H1 (cell line): Measurements from ENCODE around the gene RASAL2. TPM values are rescaled to one million over a fixed set of nuclear protein-coding genes. Genes with fewer than 3 reads are reported as not detected.

Experiments used
- CTCF ChIA-PET: fragments of 300-600 bp; sonication (Branson Sonifier 250); formaldehyde crosslinking; loops from one replicate; lab custom pipeline; 2021; ENCODE audit not compliant: partially characterized antibody; lab: Charles Lee
- POLR2A ChIA-PET: fragments of 300-600 bp; sonication (Branson Sonifier 250); formaldehyde crosslinking; loops from one replicate; lab custom pipeline; 2021; ENCODE audit warnings: inconsistent platforms; ENCODE audit not compliant: partially characterized antibody; lab: Charles Lee
- DNase-seq, 2 experiments: peaks; one replicate each; pipeline versions ENCODE4 v3.0.0 to v3.0.0-alpha.2; 2010 to 2022; ENCODE audit warnings: low spot score in 2 of 2, low read depth in 1 of 2, mixed read lengths in 1 of 2
- FAIRE-seq: peaks from 2 replicates; lab custom pipeline; 2011; peaks lifted over from hg19 to GRCh38; lab: Jason Lieb, UNC
- H2AFZ ChIP-seq: 2 replicates; pipeline ENCODE4 v1.8.1; 2012; ENCODE audit warnings: low read length, inconsistent platforms
- H2AK5ac ChIP-seq: 2 replicates; pipeline ENCODE4 v1.6.1; 2013; ENCODE audit warnings: low read depth, low read length
- H2BK120ac ChIP-seq: replicated peaks from 2 replicates; pipeline ENCODE3; 2013; ENCODE audit warnings: low read depth, low read length, inconsistent platforms
- H2BK12ac ChIP-seq: 2 replicates; pipeline ENCODE4 v1.6.1; 2013; ENCODE audit warnings: low read depth, low read length
- H2BK15ac ChIP-seq: 2 replicates; pipeline ENCODE4 v1.6.1; 2013; ENCODE audit warnings: low read length
- H2BK20ac ChIP-seq: 2 replicates; pipeline ENCODE4 v1.6.1; 2013; ENCODE audit warnings: low read length
- H2BK5ac ChIP-seq: 2 replicates; pipeline ENCODE4 v1.6.1; 2013; ENCODE audit warnings: low read depth, low read length
- H3K14ac ChIP-seq: 2 replicates; pipeline ENCODE4 v1.6.1; 2013; ENCODE audit warnings: inconsistent platforms; ENCODE audit not compliant: insufficient read length
- H3K18ac ChIP-seq: 2 replicates; pipeline ENCODE4 v1.6.1; 2013; ENCODE audit warnings: low read length; ENCODE audit errors: extremely low read depth
- H3K23ac ChIP-seq: 2 replicates; pipeline ENCODE4 v1.6.1; 2013; ENCODE audit warnings: inconsistent platforms; ENCODE audit not compliant: insufficient read length
- H3K23me2 ChIP-seq: 2 replicates; pipeline ENCODE4 v1.6.1; 2013; ENCODE audit warnings: low read depth, low read length
- H3K27ac ChIP-seq: 2 replicates; pipeline ENCODE4 v1.6.1; 2011; ENCODE audit warnings: low read depth, low read length, inconsistent platforms
- H3K27me3 ChIP-seq, 4 experiments: replicated peaks in 1 of 4; 1 replicate in 1 of 4; 2 replicates in 3 of 4; pipeline versions ENCODE4 v1.6.1 to v1.8.1; 2011 to 2013; ENCODE audit warnings: low read length in 3 of 4, mild to moderate bottlenecking in 3 of 4, inconsistent platforms in 2 of 4, mixed read lengths in 2 of 4, moderate library complexity in 1 of 4; ENCODE audit not compliant: control insufficient read depth in 3 of 4, insufficient read depth in 3 of 4; ENCODE audit errors: extremely low read depth in 1 of 4
- H3K36me3 ChIP-seq, 4 experiments: 2 replicates each; pipeline versions ENCODE4 v1.6.1 to v1.8.1; 2011 to 2013; ENCODE audit warnings: mild to moderate bottlenecking in 4 of 4, low read length in 3 of 4, moderate library complexity in 2 of 4, control low read depth in 1 of 4, inconsistent platforms in 1 of 4; ENCODE audit not compliant: insufficient read depth in 4 of 4, control insufficient read depth in 2 of 4
- H3K4ac ChIP-seq: replicated peaks from 2 replicates; pipeline ENCODE3; 2013; ENCODE audit warnings: low read length, low read depth, mixed read lengths, inconsistent platforms; ENCODE audit not compliant: insufficient read length
- H3K4me1 ChIP-seq, 4 experiments: replicated peaks in 1 of 4; 1 replicate in 1 of 4; 2 replicates in 3 of 4; pipeline versions ENCODE4 v1.6.1 to v1.8.1; 2011 to 2013; ENCODE audit warnings: low read length in 3 of 4, inconsistent platforms in 2 of 4, mixed read lengths in 1 of 4; ENCODE audit not compliant: insufficient read depth in 4 of 4, control insufficient read depth in 3 of 4
- H3K4me2 ChIP-seq, 2 experiments: 2 replicates each; pipeline versions ENCODE4 v1.6.1 to v1.8.1; 2011 to 2013; ENCODE audit warnings: low read depth in 2 of 2, low read length in 2 of 2, control low read depth in 1 of 2, inconsistent platforms in 1 of 2, mild to moderate bottlenecking in 1 of 2; ENCODE audit not compliant: insufficient read depth in 1 of 2
- H3K4me3 ChIP-seq, 4 experiments: fragments of 200-600, 300-600 bp in 1 of 4; sonication (generic), shearing (Covaris generic), sonication (Bioruptor Twin) in 1 of 4; 2 replicates each; pipeline versions ENCODE4 v1.5.1 to v1.8.1; 2011 to 2016; ENCODE audit warnings: low read length in 4 of 4, low read depth in 3 of 4, control low read depth in 2 of 4, inconsistent platforms in 2 of 4, mild to moderate bottlenecking in 2 of 4, mixed read lengths in 1 of 4, moderate library complexity in 1 of 4; ENCODE audit not compliant: insufficient read depth in 2 of 4; ENCODE audit errors: extremely low read depth in 1 of 4
- H3K56ac ChIP-seq: replicated peaks from 2 replicates; pipeline ENCODE3; 2013; ENCODE audit warnings: low read depth, mild to moderate bottlenecking, mixed read lengths, low read length, inconsistent platforms; ENCODE audit not compliant: insufficient read length
- H3K79me1 ChIP-seq: 2 replicates; pipeline ENCODE4 v1.6.1; 2013; ENCODE audit warnings: low read depth, low read length, control low read depth
- H3K79me2 ChIP-seq, 2 experiments: 2 replicates each; pipeline versions ENCODE4 v1.6.1 to v1.8.1; 2012 to 2013; ENCODE audit warnings: low read length in 2 of 2, mild to moderate bottlenecking in 2 of 2, inconsistent platforms in 1 of 2; ENCODE audit not compliant: insufficient read depth in 2 of 2, control insufficient read depth in 1 of 2
- H3K9ac ChIP-seq, 4 experiments: replicated peaks in 1 of 4; 1 replicate in 1 of 4; 2 replicates in 3 of 4; pipeline versions ENCODE4 v1.6.1 to v1.8.1; 2011 to 2013; ENCODE audit warnings: low read depth in 3 of 4, low read length in 3 of 4, control low read depth in 2 of 4, mild to moderate bottlenecking in 2 of 4, moderate library complexity in 2 of 4, inconsistent platforms in 1 of 4; ENCODE audit errors: extremely low read depth in 1 of 4
- H3K9me3 ChIP-seq, 2 experiments: 2 replicates each; pipeline versions ENCODE4 v1.6.1 to v1.8.1; 2012 to 2013; ENCODE audit warnings: mild to moderate bottlenecking in 2 of 2, moderate library complexity in 2 of 2, control low read depth in 1 of 2, inconsistent platforms in 1 of 2, low read depth in 1 of 2, low read length in 1 of 2, mixed read lengths in 1 of 2; ENCODE audit not compliant: insufficient read depth in 2 of 2
- H4K20me1 ChIP-seq, 2 experiments: replicated peaks in 1 of 2; 2 replicates each; pipeline versions ENCODE3 to v1.8.1; 2011 to 2013; ENCODE audit warnings: inconsistent platforms in 2 of 2, low read length in 2 of 2, mild to moderate bottlenecking in 1 of 2; ENCODE audit not compliant: insufficient read depth in 2 of 2, control insufficient read depth in 1 of 2
- H4K5ac ChIP-seq: 2 replicates; pipeline ENCODE4 v1.6.1; 2013; ENCODE audit warnings: low read length, low read depth, mixed read lengths, inconsistent platforms; ENCODE audit not compliant: insufficient read length
- H4K8ac ChIP-seq: 2 replicates; pipeline ENCODE4 v1.8.0; 2013; ENCODE audit warnings: mild to moderate bottlenecking, moderate library complexity, low read length, inconsistent platforms; ENCODE audit not compliant: insufficient read depth; ENCODE audit errors: extremely low read depth
- H4K91ac ChIP-seq: replicated peaks from 2 replicates; pipeline ENCODE3; 2013; ENCODE audit warnings: low read length, mixed read lengths, inconsistent platforms; ENCODE audit not compliant: insufficient read length
- CBX5 ChIP-seq: fragments of 300-800, 300-1000 bp; sonication (generic); IDR thresholded peaks from 2 replicates; pipeline ENCODE4 v1.7.1; 2016; ENCODE audit warnings: antibody characterized with exemption, low read length, low read depth
- CHD1 ChIP-seq: IDR thresholded peaks from 2 replicates; pipeline ENCODE4 v1.6.1; 2012; ENCODE audit warnings: low read depth, low read length, improper control_type of control experiment
- KDM1A ChIP-seq: fragments of 200-600, 300-600 bp; sonication (generic); IDR thresholded peaks from 2 replicates; pipeline ENCODE4 v1.7.1; 2016; ENCODE audit warnings: mild to moderate bottlenecking, low read length, borderline replicate concordance
- WGBS, 2 experiments: shearing (Covaris generic) in 1 of 2; methylation state at CpG; one replicate each; pipeline versions ENCODE4 v1.1.6 to v1.1.7; 2013 to 2015; ENCODE audit warnings: low lambda C conversion rate in 2 of 2, mixed read lengths in 2 of 2, inconsistent platforms in 1 of 2, low coverage in 1 of 2, missing lambda C conversion rate in 1 of 2; ENCODE audit not compliant: insufficient replicate concordance in 2 of 2, insufficient coverage in 1 of 2, insufficient read length in 1 of 2; ENCODE audit errors: extremely low coverage in 1 of 2, missing lambda C conversion rate in 1 of 2; 5-methylcytosine and 5-hydroxymethylcytosine counted together
- polyA plus RNA-seq, 7 experiments: library from polyadenylated mRNA; depleted of rRNA in 3 of 7; stranded (reverse) in 5 of 7; unstranded in 2 of 7; fragments of >200 nt in 5 of 7; fragments of 200-250 nt in 2 of 7; gene quantifications; 1 replicate in 5 of 7; 2 replicates in 1 of 7; 4 replicates in 1 of 7; pipeline versions ENCODE4 v1.2.1 to v1.2.3, GENCODE V29; 2011 to 2013; ENCODE audit warnings: missing spikeins in 2 of 7, mixed read lengths in 2 of 7
- total RNA-seq: library from RNA; stranded (reverse); fragmentation: NEBNext Ultra II Directional; extraction: Animal tissue kit (Norgen Biotek cat#: 25700); gene quantifications from 2 replicates; pipeline ENCODE4 v1.2.1, GENCODE V29; 2021
- TF ChIP-seq, protein P1 (sequence below), 3 experiments: IDR thresholded peaks; 1 replicate in 2 of 3; 2 replicates in 1 of 3; pipeline versions ENCODE4 v1.5.1 to v1.6.1; 2011; ENCODE audit warnings: low read length in 3 of 3, mild to moderate bottlenecking in 3 of 3, inconsistent platforms in 2 of 3, low read depth in 1 of 3, moderate library complexity in 1 of 3; ENCODE audit not compliant: insufficient read depth in 1 of 3; ENCODE audit errors: control extremely low read depth in 1 of 3

RASAL2 gene
- total and polyA plus RNA-seq, 2 of the 8 experiments (the other 6 are each of a cell fraction or from before 2014, with no cell fraction given): 15.9 to 32.5 TPM

- no peak overlapping the region for H4K8ac ChIP-seq
- H3K9ac ChIP-seq: no peak overlapping the region
- FAIRE-seq: no peak
- peaks cover 0 to 38% of the 10 kb centered on the region in 2 experiments; a peak in 2 of 4 replicates for H3K79me2 ChIP-seq
- WGBS, 2 experiments: 92% methylated on average over 3 of the region's 3 CpGs; no CpG with 5 or more reads in 1 of the 2 experiments
- H3K79me1 ChIP-seq: no peaks in the 10 kb centered on the region
- no peaks in the 10 kb centered on the region for H3K27me3 ChIP-seq
- H2AK5ac ChIP-seq: no peak overlapping the region
- no peak overlapping the region for H2BK5ac ChIP-seq
- H3K4me2 ChIP-seq: no peak overlapping the region
- POLR2A ChIA-PET: no interaction called here
- DNase-seq: no peak
- peaks cover 1% of the 10 kb centered on the region; the same call in 1 of the 2 replicates for H3K23me2 ChIP-seq
- no peak overlapping the region for H2AFZ ChIP-seq
- no peak overlapping the region for H3K14ac ChIP-seq
- CTCF ChIA-PET: interaction anchor here (0.6 to 1.3 kb wide), 2 partner anchors 8 to 181 kb away, joined by 3 to 6 read pairs; no protein-coding TSS in a partner anchor
- H3K4ac ChIP-seq: no peak overlapping the region
- H2BK20ac ChIP-seq: no peak overlapping the region
- TF ChIP-seq, protein P1, sequence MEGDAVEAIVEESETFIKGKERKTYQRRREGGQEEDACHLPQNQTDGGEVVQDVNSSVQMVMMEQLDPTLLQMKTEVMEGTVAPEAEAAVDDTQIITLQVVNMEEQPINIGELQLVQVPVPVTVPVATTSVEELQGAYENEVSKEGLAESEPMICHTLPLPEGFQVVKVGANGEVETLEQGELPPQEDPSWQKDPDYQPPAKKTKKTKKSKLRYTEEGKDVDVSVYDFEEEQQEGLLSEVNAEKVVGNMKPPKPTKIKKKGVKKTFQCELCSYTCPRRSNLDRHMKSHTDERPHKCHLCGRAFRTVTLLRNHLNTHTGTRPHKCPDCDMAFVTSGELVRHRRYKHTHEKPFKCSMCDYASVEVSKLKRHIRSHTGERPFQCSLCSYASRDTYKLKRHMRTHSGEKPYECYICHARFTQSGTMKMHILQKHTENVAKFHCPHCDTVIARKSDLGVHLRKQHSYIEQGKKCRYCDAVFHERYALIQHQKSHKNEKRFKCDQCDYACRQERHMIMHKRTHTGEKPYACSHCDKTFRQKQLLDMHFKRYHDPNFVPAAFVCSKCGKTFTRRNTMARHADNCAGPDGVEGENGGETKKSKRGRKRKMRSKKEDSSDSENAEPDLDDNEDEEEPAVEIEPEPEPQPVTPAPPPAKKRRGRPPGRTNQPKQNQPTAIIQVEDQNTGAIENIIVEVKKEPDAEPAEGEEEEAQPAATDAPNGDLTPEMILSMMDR (IDR thresholded peaks at IDR 0.05; ENCODE audit: control extremely low read depth in 1 of 3, insufficient read depth in 1 of 3, low read depth in 1 of 3, low read length in 3 of 3): no peak
- TF ChIP-seq CBX5 (no peak), KDM1A (no peak), CHD1 (no peak)
- no peak overlapping the region for H4K91ac ChIP-seq
- H3K36me3 ChIP-seq: no peaks in the 10 kb centered on the region
- H2BK15ac ChIP-seq: peak overlapping the region; percentile 12; the same call in 1 of the 2 replicates
- H4K5ac ChIP-seq: no peak overlapping the region
- no peaks in the 10 kb centered on the region for H4K20me1 ChIP-seq
- no peak overlapping the region for H3K4me3 ChIP-seq
- no peak overlapping the region for H2BK12ac ChIP-seq
- no peak overlapping the region for H2BK120ac ChIP-seq
- no peak overlapping the region for H3K23ac ChIP-seq
- no peaks in the 10 kb centered on the region for H3K9me3 ChIP-seq
- H3K4me1 ChIP-seq: no peaks in the 10 kb centered on the region
- no peak overlapping the region for H3K27ac ChIP-seq
- no peak overlapping the region for H3K18ac ChIP-seq
- no peak overlapping the region for H3K56ac ChIP-seq
Observed at GRCh38 chr1:178232949-178233348, 139.0 kb downstream of the RASAL2 start.
